ENCODE data around the gene MN1. TPM values are rescaled to one million over a fixed set of nuclear protein-coding genes. Genes with fewer than 3 reads are reported as not detected.

The MN1 gene
- total and polyA plus RNA-seq, 2 donors (not counting 1 experiment from before 2014, with no cell fraction given): 2.8 to 7.4 TPM

DNA sequence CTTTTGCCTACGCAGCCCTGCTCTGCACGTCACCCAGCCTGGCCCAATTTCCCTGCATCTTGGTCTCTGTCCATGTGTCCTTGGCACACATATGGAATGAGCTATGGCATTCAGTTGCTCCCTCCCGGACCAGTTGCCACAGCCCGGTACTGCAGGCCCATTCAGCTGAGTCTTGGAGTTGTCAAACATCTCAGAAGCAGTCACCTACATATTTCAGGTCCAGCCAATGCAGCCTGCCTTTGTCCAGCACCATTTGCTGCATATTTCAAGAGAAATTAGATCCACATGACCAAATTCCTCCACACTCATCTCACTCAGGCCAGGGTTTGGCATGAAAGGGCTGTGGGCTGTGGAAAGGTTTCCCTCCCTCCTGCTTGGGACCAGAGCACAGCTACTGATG lies 76.8 kb downstream of the MN1 start:
- no peak overlapping the region for H3K4me2 ChIP-seq (ENCODE audit: extremely low read depth, insufficient read depth, low read length)
- no peaks in the 10 kb centered on the region for H3K36me3 ChIP-seq (ENCODE audit: control insufficient read depth, insufficient read depth, low read length)
- no peaks in the 10 kb centered on the region for H4K20me1 ChIP-seq (ENCODE audit: control insufficient read depth, extremely low read depth, insufficient read depth, low read length)
- no peak for TF ChIP-seq EZH2 (IDR thresholded peaks at IDR 0.05; ENCODE audit: low read length, missing control alignments)
- TF ChIP-seq, protein P1, sequence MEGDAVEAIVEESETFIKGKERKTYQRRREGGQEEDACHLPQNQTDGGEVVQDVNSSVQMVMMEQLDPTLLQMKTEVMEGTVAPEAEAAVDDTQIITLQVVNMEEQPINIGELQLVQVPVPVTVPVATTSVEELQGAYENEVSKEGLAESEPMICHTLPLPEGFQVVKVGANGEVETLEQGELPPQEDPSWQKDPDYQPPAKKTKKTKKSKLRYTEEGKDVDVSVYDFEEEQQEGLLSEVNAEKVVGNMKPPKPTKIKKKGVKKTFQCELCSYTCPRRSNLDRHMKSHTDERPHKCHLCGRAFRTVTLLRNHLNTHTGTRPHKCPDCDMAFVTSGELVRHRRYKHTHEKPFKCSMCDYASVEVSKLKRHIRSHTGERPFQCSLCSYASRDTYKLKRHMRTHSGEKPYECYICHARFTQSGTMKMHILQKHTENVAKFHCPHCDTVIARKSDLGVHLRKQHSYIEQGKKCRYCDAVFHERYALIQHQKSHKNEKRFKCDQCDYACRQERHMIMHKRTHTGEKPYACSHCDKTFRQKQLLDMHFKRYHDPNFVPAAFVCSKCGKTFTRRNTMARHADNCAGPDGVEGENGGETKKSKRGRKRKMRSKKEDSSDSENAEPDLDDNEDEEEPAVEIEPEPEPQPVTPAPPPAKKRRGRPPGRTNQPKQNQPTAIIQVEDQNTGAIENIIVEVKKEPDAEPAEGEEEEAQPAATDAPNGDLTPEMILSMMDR (conservative IDR thresholded peaks at IDR 0.05 in 1 of 2, IDR thresholded peaks at IDR 0.05 in 1 of 2; ENCODE audit: low read depth in 1 of 2, low read length in 2 of 2): no peak
- no peak overlapping the region for H3K9ac ChIP-seq (ENCODE audit: insufficient read depth, low read length)
- peak in 1 of 2 donors; percentile 48 for DNase-seq (ENCODE audit: low read depth in 2 of 2)
- peaks cover 4% of the 10 kb centered on the region for H3K4me1 ChIP-seq (ENCODE audit: control insufficient read depth, extremely low read depth, insufficient read depth, low read length)
- H3K4me3 ChIP-seq (replicated peaks in 1 of 4; ENCODE audit: control extremely low read depth in 1 of 4, insufficient read depth in 1 of 4, low read depth in 3 of 4, low read length in 4 of 4): no peak overlapping the region
- no peaks in the 10 kb centered on the region for H3K9me3 ChIP-seq (ENCODE audit: control insufficient read depth, insufficient read depth, low read depth, low read length)
- H3K27me3 ChIP-seq (ENCODE audit: control insufficient read depth, insufficient read depth, low read length): no peaks in the 10 kb centered on the region
- H3K27ac ChIP-seq (ENCODE audit: insufficient read depth, low read length): no peak overlapping the region
- H2AFZ ChIP-seq (ENCODE audit: low read length): no peak overlapping the region
- no peaks in the 10 kb centered on the region for H3K79me2 ChIP-seq (ENCODE audit: control insufficient read depth, insufficient read depth, low read length)

DNA sequence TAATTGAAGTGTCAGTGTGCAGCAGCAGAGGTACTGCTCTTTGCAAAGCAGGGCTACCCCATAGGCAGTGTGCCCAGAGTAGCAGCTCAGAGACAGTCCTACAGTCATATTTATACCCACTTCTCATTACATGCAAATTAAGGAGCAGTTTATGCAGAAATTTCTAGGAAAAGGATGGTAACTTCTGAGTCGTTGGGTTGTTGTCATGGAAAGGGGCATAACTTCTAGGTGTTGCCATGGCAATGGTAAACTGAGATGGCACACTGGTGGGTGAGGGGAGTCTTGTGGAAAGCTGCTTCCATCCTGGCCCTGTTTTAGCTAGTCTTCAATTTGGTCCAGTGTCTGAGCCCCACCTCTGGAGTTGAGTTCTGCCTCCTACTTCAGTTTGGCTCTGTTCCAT lies 77.4 kb downstream of the MN1 start:
- no peak for DNase-seq (ENCODE audit: low read depth in 2 of 2)
- H3K4me2 ChIP-seq (ENCODE audit: extremely low read depth, insufficient read depth, low read length): no peak overlapping the region

GRCh38 chr22:27723708-27724107 lies 77.8 kb downstream of the MN1 start:
- Histone ChIP-seq H3K9ac (ENCODE audit: insufficient read depth, low read length) (no peak overlapping the region), H3K36me3 (ENCODE audit: control insufficient read depth, insufficient read depth, low read length) (no peaks in the 10 kb centered on the region), H3K4me2 (ENCODE audit: extremely low read depth, insufficient read depth, low read length) (no peak overlapping the region), H3K27ac (ENCODE audit: insufficient read depth, low read length) (no peak overlapping the region), H3K4me1 (ENCODE audit: control insufficient read depth, extremely low read depth, insufficient read depth, low read length) (peaks cover 4% of the 10 kb centered on the region), H3K4me3 (replicated peaks in 1 of 4; ENCODE audit: control extremely low read depth in 1 of 4, insufficient read depth in 1 of 4, low read depth in 3 of 4, low read length in 4 of 4) (no peak overlapping the region), H4K20me1 (ENCODE audit: control insufficient read depth, extremely low read depth, insufficient read depth, low read length) (no peaks in the 10 kb centered on the region), H2AFZ (ENCODE audit: low read length) (no peak overlapping the region), H3K79me2 (ENCODE audit: control insufficient read depth, insufficient read depth, low read length) (no peaks in the 10 kb centered on the region), H3K27me3 (ENCODE audit: control insufficient read depth, insufficient read depth, low read length) (no peaks in the 10 kb centered on the region), H3K9me3 (ENCODE audit: control insufficient read depth, insufficient read depth, low read depth, low read length) (no peaks in the 10 kb centered on the region)
- TF ChIP-seq, protein P1 (conservative IDR thresholded peaks at IDR 0.05 in 1 of 2, IDR thresholded peaks at IDR 0.05 in 1 of 2; ENCODE audit: low read depth in 1 of 2, low read length in 2 of 2): no peak
- no peak for DNase-seq (ENCODE audit: low read depth in 2 of 2)

More for the DNA sequence above, 77.4 kb downstream of the MN1 start:
- Histone ChIP-seq H3K4me3 (replicated peaks in 1 of 4; ENCODE audit: control extremely low read depth in 1 of 4, insufficient read depth in 1 of 4, low read depth in 3 of 4, low read length in 4 of 4) (no peak overlapping the region), H3K9ac (ENCODE audit: insufficient read depth, low read length) (no peak overlapping the region), H3K36me3 (ENCODE audit: control insufficient read depth, insufficient read depth, low read length) (no peaks in the 10 kb centered on the region), H3K27ac (ENCODE audit: insufficient read depth, low read length) (no peak overlapping the region), H3K79me2 (ENCODE audit: control insufficient read depth, insufficient read depth, low read length) (no peaks in the 10 kb centered on the region), H3K4me1 (ENCODE audit: control insufficient read depth, extremely low read depth, insufficient read depth, low read length) (peaks cover 4% of the 10 kb centered on the region), H3K9me3 (ENCODE audit: control insufficient read depth, insufficient read depth, low read depth, low read length) (no peaks in the 10 kb centered on the region), H3K27me3 (ENCODE audit: control insufficient read depth, insufficient read depth, low read length) (no peaks in the 10 kb centered on the region), H4K20me1 (ENCODE audit: control insufficient read depth, extremely low read depth, insufficient read depth, low read length) (no peaks in the 10 kb centered on the region), H2AFZ (ENCODE audit: low read length) (no peak overlapping the region)
- no peak for TF ChIP-seq EZH2 (IDR thresholded peaks at IDR 0.05; ENCODE audit: low read length, missing control alignments)
- TF ChIP-seq, protein P1 (conservative IDR thresholded peaks at IDR 0.05 in 1 of 2, IDR thresholded peaks at IDR 0.05 in 1 of 2; ENCODE audit: low read depth in 1 of 2, low read length in 2 of 2): no peak
